A375 (cell line): ENCODE results near the gene FGFBP1. TPM values are rescaled to one million over a fixed set of nuclear protein-coding genes. Genes with fewer than 3 reads are reported as not detected.

Source experiments
- total RNA-seq: library from RNA; depleted of rRNA; stranded (reverse); fragments of >200 nt; shearing (Covaris generic); gene quantifications from 2 replicates; pipeline ENCODE4 v1.2.3, GENCODE V29; 2014; rRNA removed

The FGFBP1 gene
- total RNA-seq: 4.7 and 4.8 TPM in 2 replicates

DNA sequence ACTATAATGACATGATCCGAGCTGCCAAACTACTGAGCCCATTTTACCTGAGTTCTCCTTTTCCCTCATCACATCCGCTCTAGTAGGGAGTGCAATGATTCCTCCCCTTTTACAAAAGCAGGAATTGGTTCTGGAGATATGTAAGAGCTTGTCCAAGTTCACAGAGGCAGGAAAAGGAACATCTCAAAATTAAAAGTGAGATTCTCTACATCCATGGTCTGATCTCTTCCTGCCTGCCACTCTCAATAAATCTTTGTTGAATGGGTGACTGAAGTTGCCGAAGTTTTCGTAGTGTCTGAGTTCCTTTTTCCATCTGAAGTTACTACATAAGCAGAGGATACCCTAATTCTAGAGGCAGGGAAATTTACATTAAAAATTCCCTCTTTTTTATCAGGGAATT, at the start of gene FGFBP1:
Gene FGFBP1, minus strand, starts transcription at position 101 of the 400 bp plus-strand sequence. CDS start 2,108 bp downstream, outside the sequence.

DNA sequence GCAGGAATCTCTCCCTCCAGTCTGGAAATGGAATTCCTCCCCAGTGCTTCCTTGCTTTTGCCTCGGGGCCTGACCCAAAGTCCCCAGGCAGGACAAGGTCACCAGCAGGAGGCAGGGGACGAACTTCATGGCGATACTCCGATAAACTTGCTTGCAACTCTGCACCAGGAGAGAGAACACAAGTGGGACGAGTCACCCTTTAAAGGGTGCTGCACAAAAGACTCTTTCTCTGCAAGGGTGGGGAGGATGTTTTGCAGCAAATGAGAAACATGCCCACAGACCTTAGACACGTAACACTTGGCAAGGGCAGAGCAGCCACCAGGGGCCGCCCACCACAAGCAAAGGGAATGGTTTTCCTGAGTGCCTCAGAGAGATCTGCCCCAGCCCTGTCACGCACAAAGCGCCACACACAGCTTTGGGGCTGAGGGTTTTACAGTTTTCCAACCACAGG, 24.5 kb upstream of the FGFBP1 start, which contains the start of gene FGFBP2:
Gene FGFBP2, minus strand, starts transcription at position 175 of the 451 bp plus-strand sequence. Its CDS starts 46 bp downstream, at position 129.

Other genes starting within 250 kb of the FGFBP1 start
- 13.1 and 14.3 TPM in 2 replicates for gene BST1, start 235.7 kb downstream of the FGFBP1 start, total RNA-seq
- gene CD38, start 160.4 kb downstream of the FGFBP1 start, total RNA-seq: 0.08 TPM in 1 of 2 replicates, not detected in the other
- gene FGFBP2, start 24.4 kb upstream of the FGFBP1 start, total RNA-seq: 2.3 TPM in 2 replicates
- gene PROM1, start 145.3 kb upstream of the FGFBP1 start, total RNA-seq: 0.11 TPM in 1 of 2 replicates, not detected in the other